NK-92 treated with Interleukin-12 subunit alpha and Interleukin-12 subunit beta, amount 100 ng/mL, for 24 hours (cell line): ENCODE results near the gene POLR3E.
"Not testable (repeated sequence)": the region's sequence is repeated elsewhere in the genome, so short reads cannot be mapped to it uniquely, and the experiment has no call there.

Source experiments
- DNase-seq: peaks from one replicate; lab custom pipeline; 2025; lab: John Stamatoyannopoulos, UW

Gene POLR3E

DNA sequence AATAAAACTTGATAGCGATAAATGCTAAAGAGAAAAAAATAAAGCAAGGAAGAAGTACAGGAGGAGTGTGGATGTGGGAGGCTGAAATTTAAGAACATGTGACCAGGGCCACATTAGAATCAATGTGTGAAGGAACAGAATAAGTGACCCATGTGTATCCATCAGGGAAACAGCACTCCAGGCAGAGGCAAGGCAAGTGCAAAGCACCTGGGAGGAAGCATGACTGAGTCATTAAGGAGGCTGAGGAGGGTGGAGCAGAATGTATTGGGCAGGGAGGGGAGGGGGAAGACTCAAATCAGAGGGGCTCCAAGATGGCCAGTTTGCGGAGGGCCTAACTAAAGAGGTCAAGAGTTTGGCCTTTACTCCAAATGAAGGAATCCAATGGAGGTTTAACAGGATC lies 69.2 kb downstream of the POLR3E start:
- DNase-seq, result no peak

GRCh38 chr16:22366889-22367288 lies 69.7 kb downstream of the POLR3E start:
- DNase-seq, result no peak

- DNase-seq, result not testable (repeated sequence)
These were observed 71.1 kb downstream of the POLR3E start for GRCh38 chr16:22368200-22368826.

DNA sequence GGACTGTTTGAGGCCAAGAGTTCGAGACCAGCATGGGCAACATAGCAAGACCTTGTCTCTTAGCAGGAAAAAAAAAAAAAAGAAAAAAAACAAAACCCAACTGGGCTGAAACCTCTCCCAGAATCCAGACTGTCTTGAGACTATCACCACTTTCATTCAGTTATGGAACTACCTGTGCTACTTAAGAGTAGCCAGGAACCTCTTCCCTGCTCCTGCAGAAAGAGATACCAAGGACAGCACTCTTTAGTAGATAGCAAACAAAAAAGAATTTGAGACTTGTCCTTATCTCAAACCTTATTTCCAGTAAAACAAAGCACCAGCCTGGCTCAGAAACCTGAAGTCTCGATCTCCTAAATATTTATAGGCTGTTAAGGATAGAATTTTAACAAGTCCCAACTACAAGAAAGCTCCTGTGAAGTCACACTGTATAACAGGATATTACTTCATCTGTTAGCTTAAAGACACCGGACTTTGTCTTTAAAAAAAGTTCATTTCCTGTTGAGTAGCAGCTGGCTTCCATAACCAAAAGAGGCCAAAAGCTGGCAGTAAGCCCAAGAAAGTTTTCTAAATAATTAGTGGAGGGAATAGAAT lies 72.1 kb downstream of the POLR3E start:
- no peak for DNase-seq

DNA sequence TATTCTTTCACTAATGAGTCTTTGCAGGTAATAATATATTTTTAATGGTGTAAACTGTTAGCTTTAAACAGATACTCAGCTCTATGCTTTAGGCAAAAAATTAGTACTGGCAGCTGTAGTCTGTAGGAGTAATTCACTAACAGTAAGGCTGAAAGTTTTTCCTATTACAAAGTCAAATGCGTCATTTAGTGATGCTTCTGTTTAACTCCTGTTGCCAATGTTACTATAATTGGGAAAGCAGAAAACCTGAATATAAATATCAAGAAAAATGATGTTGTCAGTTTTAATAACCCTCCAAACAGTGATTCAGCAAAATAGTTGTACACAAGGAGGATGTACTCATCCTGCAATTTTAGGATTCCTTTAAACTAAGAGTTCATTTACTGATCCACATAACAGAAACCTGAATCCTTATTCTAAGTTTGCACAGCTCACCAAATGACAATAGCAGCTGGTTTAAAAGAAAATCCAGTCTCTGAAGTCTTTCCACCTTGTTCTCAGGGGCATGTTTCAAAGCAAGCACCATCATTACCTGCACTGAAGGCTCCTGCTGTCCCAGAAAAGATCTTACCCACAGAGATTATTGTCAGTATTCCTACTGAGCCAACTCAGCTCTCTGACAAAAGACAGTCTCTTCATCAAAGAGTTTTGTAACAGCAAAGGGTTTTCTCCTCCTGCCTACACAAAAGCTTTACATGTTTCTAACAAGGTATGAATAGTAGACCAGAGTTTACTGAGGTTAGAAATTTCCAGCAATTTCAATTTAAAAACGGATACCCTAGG lies 73.0 kb downstream of the POLR3E start:
- DNase-seq, result no peak

DNA sequence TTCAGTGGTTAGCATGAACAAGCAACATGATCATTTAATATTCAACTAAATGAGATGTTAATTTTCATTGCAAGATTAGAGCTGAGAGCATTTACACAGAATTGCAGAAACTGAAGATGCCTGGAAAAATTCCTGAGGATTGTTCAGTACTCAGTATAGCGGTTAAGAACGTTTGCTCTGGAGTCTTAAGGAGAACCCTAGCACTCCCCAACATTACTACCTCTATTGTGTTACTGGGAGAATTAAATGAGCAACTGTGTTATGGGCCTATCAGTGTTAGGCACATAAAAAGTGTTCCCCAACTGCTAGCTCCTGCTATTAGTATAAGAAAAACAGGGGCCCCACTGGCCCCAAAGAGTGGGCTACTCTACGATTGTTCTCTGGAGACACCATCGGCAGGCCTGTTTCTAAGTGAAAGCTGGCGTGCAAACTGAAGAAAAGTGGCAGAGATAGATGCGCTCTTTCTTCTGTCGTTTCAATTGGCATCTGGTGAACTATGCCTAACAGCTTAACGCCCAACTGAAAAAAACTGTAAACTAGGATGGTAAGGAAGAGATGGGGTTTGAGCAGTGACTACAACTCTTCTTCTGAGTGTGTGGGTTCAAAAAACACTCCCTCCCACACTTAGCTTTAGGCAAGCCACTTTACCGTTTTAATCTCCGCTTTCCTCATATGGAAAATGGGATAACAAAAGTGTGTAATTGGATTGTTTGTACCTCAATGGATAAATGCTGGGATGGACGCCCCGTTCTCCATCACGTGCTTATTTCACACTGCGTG lies 75.9 kb downstream of the POLR3E start:
- DNase-seq, result no peak

- DNase-seq, result peak; percentile 7
These were observed 76.6 kb downstream of the POLR3E start for GRCh38 chr16:22373662-22374310.

GRCh38 chr16:22374311-22375116 lies 77.3 kb downstream of the POLR3E start, which contains the start of gene CDR2:
TSS of gene CDR2 (minus strand) at chr16:22374619. CDS start at chr16:22374309, 310 bp downstream.
- peak; percentile 97 for DNase-seq

DNA sequence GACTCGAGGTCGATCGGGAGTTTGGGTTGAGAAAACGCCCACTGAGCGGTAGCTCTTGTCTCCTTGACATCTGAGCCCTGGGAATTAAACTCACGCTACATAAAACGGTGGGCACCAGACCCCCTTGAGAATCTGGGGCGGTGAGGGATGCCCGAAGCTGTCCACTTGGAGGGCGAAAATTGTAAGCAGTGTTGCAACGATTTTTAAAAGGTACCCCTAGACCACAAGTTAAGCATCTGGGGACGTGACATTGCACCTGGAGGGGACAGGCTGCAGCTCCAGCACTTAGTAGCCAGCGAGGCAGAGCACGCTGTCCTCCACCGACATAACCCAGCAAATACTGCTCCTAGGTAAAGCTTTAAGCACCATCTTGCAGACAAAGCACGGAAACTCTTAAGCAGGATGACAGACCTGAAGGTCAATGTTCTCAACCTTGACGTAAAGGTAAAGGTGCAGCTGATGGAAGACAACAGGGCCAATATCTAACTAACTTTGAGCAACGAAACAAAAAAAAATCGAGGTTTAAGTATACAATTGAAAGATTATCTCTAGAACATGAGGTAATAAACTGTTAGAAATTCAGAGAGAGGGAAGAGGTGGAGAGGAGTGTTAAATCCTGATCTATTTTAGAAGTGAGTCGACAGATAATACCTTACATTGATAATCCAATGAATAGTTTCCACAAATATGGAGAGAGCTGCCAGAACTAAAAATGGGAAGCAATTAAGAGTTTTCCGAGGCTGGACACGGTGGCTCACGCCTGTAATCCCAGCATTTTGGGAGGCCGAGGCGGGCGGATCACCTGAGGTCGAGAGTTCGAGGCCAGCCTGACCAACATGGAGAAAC lies 78.1 kb downstream of the POLR3E start:
- no peak for DNase-seq

DNA sequence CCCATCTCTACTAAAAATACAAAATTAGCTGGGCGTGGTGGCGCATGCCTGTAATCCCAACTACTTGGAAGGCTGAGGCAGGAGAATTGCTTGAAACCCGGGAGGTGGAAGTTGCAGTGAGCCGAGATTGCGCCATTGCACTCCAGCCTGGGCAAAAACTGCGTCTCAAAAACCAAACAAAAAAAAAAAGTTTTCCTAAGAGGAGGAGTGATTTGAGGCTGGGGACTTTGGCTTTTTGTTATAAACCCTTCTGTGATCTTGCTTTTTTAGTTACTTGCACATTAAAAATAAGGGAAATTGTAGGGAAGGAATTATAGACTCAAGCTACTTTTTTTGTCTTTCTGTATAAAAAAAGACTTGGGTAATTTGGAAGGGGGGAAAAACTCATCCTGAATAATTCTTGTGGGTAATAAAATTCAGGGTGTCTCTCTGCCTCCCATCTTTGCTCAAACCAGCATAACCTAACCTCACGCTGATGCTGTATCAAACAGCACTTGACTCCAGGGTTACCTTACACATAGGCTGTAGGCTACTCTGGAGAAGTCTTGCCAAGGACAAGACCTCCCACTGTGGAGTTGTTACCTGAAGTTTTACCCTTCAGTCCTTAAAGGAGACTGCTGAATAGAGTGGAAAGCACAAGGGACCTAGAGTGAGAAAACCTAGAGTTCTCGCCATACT lies 78.9 kb downstream of the POLR3E start:
- no peak for DNase-seq

- no peak for DNase-seq
These were observed 82.4 kb downstream of the POLR3E start for GRCh38 chr16:22379656-22380055.

DNA sequence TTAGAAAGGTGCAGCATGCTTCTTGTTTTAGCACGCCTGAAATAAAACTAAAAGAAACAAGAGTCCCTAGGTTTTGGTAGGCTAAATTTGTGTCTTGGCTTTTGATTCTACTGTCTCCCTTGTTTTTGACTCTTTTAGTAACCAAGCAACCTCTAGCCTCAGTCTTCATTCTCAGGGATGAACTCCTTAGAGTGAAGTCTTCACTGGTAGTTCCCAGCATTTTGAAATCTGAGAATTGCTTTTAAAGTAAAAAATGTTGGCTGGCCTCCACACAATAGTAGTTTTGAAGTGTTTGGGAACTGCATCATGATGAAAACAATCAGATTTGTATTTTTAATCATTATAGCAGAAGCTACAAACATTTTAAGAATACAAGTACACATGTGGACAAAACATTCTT lies 83.3 kb downstream of the POLR3E start:
- DNase-seq, result no peak

GRCh38 chr16:22381392-22381791 lies 84.2 kb downstream of the POLR3E start:
- DNase-seq, result no peak

DNA sequence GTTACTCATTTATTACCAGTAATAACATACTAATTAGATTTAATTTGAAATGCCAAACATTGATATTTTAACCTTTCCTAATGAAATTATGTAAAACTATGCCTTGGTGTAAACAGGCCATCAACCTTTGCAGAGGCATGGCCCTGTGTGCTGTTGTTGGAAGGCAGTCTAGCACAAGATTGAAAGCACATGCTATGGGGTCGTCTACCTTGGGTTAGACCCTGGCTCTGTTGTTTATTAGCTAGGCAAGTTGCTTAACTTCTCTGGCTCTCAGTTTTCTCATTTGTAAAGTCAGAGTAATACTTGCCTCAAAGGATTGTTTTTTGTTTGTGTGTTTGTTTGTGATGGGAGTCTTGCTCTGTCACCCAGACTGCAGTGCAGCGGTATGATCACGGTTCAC lies 86.6 kb downstream of the POLR3E start:
- DNase-seq, result no peak
